Activated CD4-positive, alpha-beta T cell treated with anti-CD3 and anti-CD28 coated beads, Interleukin-2, amount 10 ng/mL, durations not matched to agents 24 days and 14 days (primary cell): Measurements from ENCODE around the gene SESN3. TPM values are rescaled to one million over a fixed set of nuclear protein-coding genes. Genes with fewer than 3 reads are reported as not detected.

Experiments used
- DNase-seq: peaks from one replicate; pipeline ENCODE4 v3.0.0; 2022
- H3K27ac Mint-ChIP-seq: one replicate; pipeline ENCODE4 v1.8.0; 2022; ENCODE audit warnings: mild to moderate bottlenecking, mixed read lengths
- H3K27me3 Mint-ChIP-seq: one replicate; pipeline ENCODE4 v1.8.0; 2022; ENCODE audit warnings: mixed read lengths
- H3K36me3 Mint-ChIP-seq: one replicate; pipeline ENCODE4 v1.8.0; 2022; ENCODE audit warnings: low read depth, mild to moderate bottlenecking, mixed read lengths
- H3K4me1 Mint-ChIP-seq: one replicate; pipeline ENCODE4 v1.8.0; 2021; ENCODE audit warnings: mixed read lengths
- H3K4me3 Mint-ChIP-seq: one replicate; pipeline ENCODE4 v1.8.0; 2022; ENCODE audit warnings: mild to moderate bottlenecking, moderate library complexity, mixed read lengths
- H3K9me3 Mint-ChIP-seq: one replicate; pipeline ENCODE4 v1.8.0; 2021; ENCODE audit warnings: mixed read lengths
- intact Hi-C: fragments of 100-400 bp; cut with micrococcal nuclease; formaldehyde crosslinking; loops from one replicate; pipeline ENCODE4 v1.15.1; 2023
- total RNA-seq: library from RNA; stranded (reverse); gene quantifications from 2 replicates; pipeline ENCODE4 v1.2.3, GENCODE V29; 2022

Gene SESN3
- total RNA-seq, 1 donor from 2014 or later: 64.2 TPM

DNA sequence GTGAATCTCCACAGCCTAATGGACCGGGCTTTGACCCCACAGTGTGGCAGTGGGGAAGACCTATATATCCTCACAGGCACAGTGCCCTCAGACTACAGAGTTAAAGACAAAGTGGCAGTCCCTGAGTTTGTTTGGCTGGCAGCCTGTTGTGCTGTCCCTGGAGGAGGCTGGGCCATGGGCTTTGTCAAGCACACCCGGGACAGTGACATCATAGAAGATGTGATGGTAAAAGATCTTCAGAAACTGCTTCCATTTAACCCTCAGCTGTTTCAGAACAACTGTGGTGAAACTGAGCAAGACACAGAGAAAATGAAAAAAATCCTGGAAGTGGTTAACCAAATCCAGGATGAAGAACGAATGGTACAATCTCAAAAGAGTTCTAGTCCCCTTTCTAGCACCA is 102.4 kb downstream of the SESN3 start:
- peaks cover 33% of the 10 kb centered on the region for H3K36me3 Mint-ChIP-seq
- H3K4me1 Mint-ChIP-seq: peaks cover 7% of the 10 kb centered on the region
- no peak overlapping the region for H3K4me3 Mint-ChIP-seq
- H3K27ac Mint-ChIP-seq: peak overlapping the region; percentile 20
- intact Hi-C loops: no loop called here
- peaks cover 9% of the 10 kb centered on the region for H3K9me3 Mint-ChIP-seq
- no peak for DNase-seq
- H3K27me3 Mint-ChIP-seq: no peaks in the 10 kb centered on the region

DNA sequence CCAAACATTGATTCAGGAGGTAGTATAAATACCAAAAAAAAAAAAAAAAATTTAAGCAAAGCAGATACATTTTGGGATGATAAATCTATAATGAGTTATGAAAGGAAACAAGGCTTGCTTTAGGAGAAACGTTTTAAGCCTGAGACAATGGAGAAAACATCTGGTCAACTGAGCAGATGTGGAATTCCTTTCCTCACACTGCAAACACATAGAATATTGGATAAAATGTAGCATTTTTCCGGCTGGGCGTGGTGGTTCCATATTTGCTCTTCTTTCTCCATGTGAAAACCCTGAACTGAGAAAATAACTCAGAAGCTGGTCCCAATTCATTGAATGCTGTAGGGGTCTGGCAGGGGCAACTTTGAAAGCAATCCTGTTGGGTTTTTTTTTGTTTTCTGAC is 107.4 kb downstream of the SESN3 start:
- no peak for DNase-seq
- Mint-ChIP-seq H3K27ac (no peak overlapping the region), H3K36me3 (peaks cover 14% of the 10 kb centered on the region), H3K27me3 (no peaks in the 10 kb centered on the region), H3K9me3 (peaks cover 10% of the 10 kb centered on the region), H3K4me1 (peaks cover 15% of the 10 kb centered on the region), H3K4me3 (no peak overlapping the region)
- intact Hi-C loops: no loop called here

DNA sequence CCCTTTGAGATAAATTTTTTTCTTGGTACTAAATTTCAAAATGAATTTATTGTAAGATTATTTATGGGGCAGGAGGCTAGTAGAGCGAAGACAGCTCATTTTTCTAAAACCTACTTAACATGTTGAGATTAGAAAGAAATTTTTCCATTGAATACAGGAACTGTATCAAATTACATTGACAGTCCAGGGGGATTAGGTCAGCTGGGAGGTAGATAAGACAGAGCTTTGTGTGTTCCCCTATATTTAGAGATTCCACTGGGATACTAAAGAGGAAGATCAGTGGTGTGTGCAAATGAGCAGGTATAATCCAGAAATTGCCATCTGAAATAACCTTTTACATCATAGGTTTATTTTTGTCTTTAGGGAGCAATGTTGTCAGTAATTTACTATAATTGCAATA is 109.3 kb downstream of the SESN3 start:
- H3K27me3 Mint-ChIP-seq: no peaks in the 10 kb centered on the region
- DNase-seq: no peak
- H3K9me3 Mint-ChIP-seq: peaks cover 12% of the 10 kb centered on the region
- intact Hi-C loops: no loop called here
- H3K27ac Mint-ChIP-seq: no peak overlapping the region
- H3K4me3 Mint-ChIP-seq: no peak overlapping the region
- H3K36me3 Mint-ChIP-seq: peaks cover 10% of the 10 kb centered on the region
- peaks cover 16% of the 10 kb centered on the region for H3K4me1 Mint-ChIP-seq

DNA sequence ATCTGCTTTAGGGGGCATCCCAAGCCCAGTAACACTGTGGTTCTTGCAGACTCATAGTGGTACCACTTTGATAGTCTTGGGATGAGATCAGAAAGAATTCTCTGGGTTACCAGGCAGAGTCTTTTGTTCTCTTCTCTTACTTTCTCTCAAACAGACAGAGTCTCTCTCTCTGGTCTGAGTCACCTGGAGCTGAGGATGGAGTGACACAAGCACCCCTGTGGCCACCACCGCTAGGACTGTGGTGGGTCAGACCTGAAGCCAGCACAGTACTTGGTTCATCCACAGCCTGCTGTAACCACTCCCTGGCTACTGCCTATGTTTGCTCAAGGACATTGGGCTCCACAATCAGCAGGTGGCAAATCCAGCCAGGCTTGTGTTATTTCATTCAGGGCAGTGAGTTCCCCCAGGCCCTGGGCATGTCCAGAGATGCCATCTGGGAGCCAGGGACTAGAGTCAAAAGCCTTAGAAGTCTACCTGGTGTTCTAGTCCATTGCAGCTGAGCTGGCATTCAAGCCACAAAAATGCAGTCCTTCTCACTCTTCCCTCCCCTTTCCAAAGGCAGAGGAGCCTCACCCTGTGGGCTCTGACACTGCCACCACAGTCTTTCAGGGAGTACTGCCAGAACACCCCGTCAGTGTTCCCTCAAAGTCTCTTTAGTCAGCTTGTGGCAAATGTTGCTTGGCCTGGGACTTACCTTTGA is 111.5 kb downstream of the SESN3 start:
- intact Hi-C loops: no loop called here
- H3K27me3 Mint-ChIP-seq: no peaks in the 10 kb centered on the region
- H3K4me3 Mint-ChIP-seq: no peak overlapping the region
- no peak for DNase-seq
- H3K9me3 Mint-ChIP-seq: peaks cover 3% of the 10 kb centered on the region
- peaks cover 6% of the 10 kb centered on the region for H3K36me3 Mint-ChIP-seq
- no peak overlapping the region for H3K27ac Mint-ChIP-seq
- peaks cover 16% of the 10 kb centered on the region for H3K4me1 Mint-ChIP-seq

- no peak for DNase-seq
- Mint-ChIP-seq H3K27me3 (no peaks in the 10 kb centered on the region), H3K9me3 (peaks cover 3% of the 10 kb centered on the region), H3K27ac (no peak overlapping the region), H3K36me3 (peaks cover 10% of the 10 kb centered on the region), H3K4me1 (peaks cover 12% of the 10 kb centered on the region), H3K4me3 (no peak overlapping the region)
- intact Hi-C loops: no loop called here
Observed at GRCh38 chr11:95115597-95115996, 115.4 kb downstream of the SESN3 start.

Other genes with a start within 250 kb of the SESN3 start
- not detected in 2 replicates for gene KDM4E, start 205.9 kb downstream of the SESN3 start, total RNA-seq
- gene KDM4F, start 181.8 kb downstream of the SESN3 start, total RNA-seq: not detected in 2 replicates
- gene SRSF8, start 164.3 kb downstream of the SESN3 start, total RNA-seq: 45.9 and 46.0 TPM in 2 replicates
- gene ENDOD1, start 141.4 kb downstream of the SESN3 start, total RNA-seq: 34.1 and 34.3 TPM in 2 replicates